MCF 10A (cell line): ENCODE measurements around the gene P4HA2. TPM values are rescaled to one million over a fixed set of nuclear protein-coding genes. Genes with fewer than 3 reads are reported as not detected.

Experiments
- BruUV-seq: library from RNA; stranded (reverse); fragments of 400-500 nt; replicated peaks from 2 replicates; lab custom pipeline; 2021; lab: Mats Ljungman, UMichigan
- CTCF ChIA-PET: fragments of 300-600 bp; sonication (Branson Sonifier 250); formaldehyde crosslinking; extraction: SDS; loops from one replicate; lab custom pipeline; 2021; ENCODE audit warnings: antibody characterized with exemption, inconsistent platforms; lab: Yijun Ruan, JAX
- POLR2A ChIA-PET: fragments of 300-600, 350-650 bp; sonication (Branson Sonifier 250); formaldehyde crosslinking; extraction: SDS; loops from one replicate; lab custom pipeline; 2020; ENCODE audit warnings: antibody characterized with exemption, inconsistent platforms; lab: Yijun Ruan, JAX
- DNase-seq: peaks from one replicate; pipeline ENCODE4 v3.0.0-alpha.2; 2018; ENCODE audit not compliant: unreplicated experiment
- H3K27ac Mint-ChIP-seq: one replicate; pipeline ENCODE4 v1.8.0; 2022; ENCODE audit warnings: mild to moderate bottlenecking, low read depth, mixed read lengths; ENCODE audit not compliant: unreplicated experiment
- H3K27me3 Mint-ChIP-seq: one replicate; pipeline ENCODE4 v1.8.0; 2022; ENCODE audit warnings: mixed read lengths; ENCODE audit not compliant: insufficient read depth, unreplicated experiment
- H3K36me3 Mint-ChIP-seq: one replicate; pipeline ENCODE4 v1.8.0; 2022; ENCODE audit warnings: mild to moderate bottlenecking, moderate library complexity, mixed read lengths; ENCODE audit not compliant: insufficient read depth, unreplicated experiment
- H3K4me1 Mint-ChIP-seq: one replicate; pipeline ENCODE4 v1.8.0; 2022; ENCODE audit warnings: mixed read lengths; ENCODE audit not compliant: insufficient read depth, unreplicated experiment
- H3K4me3 Mint-ChIP-seq: one replicate; pipeline ENCODE4 v1.8.0; 2022; ENCODE audit warnings: mild to moderate bottlenecking, moderate library complexity, mixed read lengths; ENCODE audit not compliant: unreplicated experiment
- H3K9me3 Mint-ChIP-seq: one replicate; pipeline ENCODE4 v1.8.0; 2022; ENCODE audit warnings: mixed read lengths; ENCODE audit not compliant: unreplicated experiment
- CTCF ChIP-seq: fragments of 200-600 bp; IDR thresholded peaks from one replicate; pipeline ENCODE4 v1.8.0; 2022; ENCODE audit warnings: antibody characterized with exemption, mild to moderate bottlenecking; ENCODE audit not compliant: unreplicated experiment
- intact Hi-C: fragments of 100-400 bp; cut with micrococcal nuclease; formaldehyde crosslinking; loops from 2 replicates; pipeline ENCODE4 v1.14.1; 2022
- total RNA-seq: library from RNA; stranded (reverse); gene quantifications from 2 replicates; pipeline ENCODE4 v1.2.3, GENCODE V29; 2022

The P4HA2 gene
- total RNA-seq, 1 experiment from 2014 or later = 53.1 TPM

DNA sequence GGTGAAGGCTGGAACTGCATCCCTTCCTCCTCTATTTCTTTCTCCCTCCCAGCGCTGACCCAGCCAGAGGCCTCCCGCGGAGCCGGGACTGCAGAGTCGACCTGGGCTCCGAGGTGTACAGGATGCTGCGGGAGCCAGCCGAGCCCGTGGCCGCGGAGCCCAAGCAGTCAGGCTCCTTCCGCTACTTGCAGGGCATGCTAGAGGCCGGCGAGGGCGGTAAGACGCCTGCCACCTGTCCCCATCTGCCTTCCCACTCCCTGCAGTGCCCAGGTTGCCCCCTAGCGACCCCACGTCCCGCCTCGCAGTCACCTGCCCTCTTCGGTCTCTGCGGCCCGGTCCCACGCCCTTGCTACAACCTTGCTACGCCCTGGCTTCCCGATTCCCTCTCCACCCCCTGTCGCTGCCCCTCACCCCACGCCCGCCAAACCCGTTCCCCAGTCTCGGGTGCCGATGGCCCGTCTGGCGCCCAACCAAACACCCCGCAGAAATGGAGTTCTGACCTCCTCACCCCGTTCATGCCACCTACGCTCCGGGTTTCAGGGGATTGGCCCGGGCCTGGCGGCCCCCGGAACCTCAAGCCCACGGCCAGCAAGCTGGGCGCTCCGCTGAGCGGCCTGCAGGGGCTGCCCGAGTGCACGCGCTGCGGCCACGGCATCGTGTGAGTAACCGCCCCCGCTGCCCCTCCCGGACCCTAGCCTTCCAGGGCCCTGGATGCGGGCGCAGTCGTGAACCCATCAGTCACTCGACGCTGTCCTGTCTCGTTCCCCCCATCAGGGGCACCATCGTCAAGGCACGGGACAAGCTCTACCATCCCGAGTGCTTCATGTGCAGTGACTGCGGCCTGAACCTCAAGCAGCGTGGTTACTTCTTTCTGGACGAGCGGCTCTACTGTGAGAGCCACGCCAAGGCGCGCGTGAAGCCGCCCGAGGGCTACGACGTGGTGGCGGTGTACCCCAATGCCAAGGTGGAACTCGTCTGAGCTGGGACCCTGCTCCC, 43.9 kb upstream of the P4HA2 start:
- no peak overlapping the region for H3K4me3 Mint-ChIP-seq
- H3K27me3 Mint-ChIP-seq = no peaks in the 10 kb centered on the region
- BruUV-seq = TSS peak; percentile 38
- peaks cover 7% of the 10 kb centered on the region for H3K4me1 Mint-ChIP-seq
- H3K9me3 Mint-ChIP-seq = no peaks in the 10 kb centered on the region
- ChIA-PET POLR2A (interaction anchor here (0.5 to 1.9 kb wide), 5 partner anchors 12 to 162 kb away, joined by 3 to 13 read pairs (median 3); partner anchors contain the start of gene SLC22A4), CTCF (interaction anchor here (0.6 to 5.4 kb wide), 38 partner anchors 10 to 870 kb away, joined by 3 to 38 read pairs (median 4); partner anchors contain the start of genes PDLIM4 and SLC22A4)
- H3K27ac Mint-ChIP-seq = no peak overlapping the region
- TF ChIP-seq CTCF = no peak
- intact Hi-C loops = loop anchor here (1.0 to 2.0 kb wide), 3 partner anchors 33 to 207 kb away; no protein-coding TSS in a partner anchor
- no peak for DNase-seq
- peaks cover 57% of the 10 kb centered on the region for H3K36me3 Mint-ChIP-seq

DNA sequence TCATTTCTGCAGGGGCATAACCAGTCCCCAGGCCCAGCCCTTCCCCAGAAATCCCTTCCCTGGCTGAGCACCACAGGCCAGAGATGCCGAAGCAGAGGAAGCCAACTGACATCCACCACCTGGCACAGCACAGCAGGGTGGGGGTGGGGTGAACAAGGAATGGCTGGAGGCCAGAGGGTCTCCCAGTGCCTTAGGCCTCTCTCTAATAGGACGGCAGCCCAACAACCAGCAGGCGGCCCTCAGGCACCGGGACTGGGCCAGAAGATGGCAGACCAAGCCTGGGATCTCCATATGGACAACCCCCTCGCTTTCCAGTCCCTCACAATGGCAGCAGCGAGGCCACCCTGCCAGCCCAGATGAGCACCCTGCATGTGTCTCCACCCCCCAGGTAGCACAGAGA, 43.1 kb upstream of the P4HA2 start:
- Mint-ChIP-seq H3K4me1 (peaks cover 16% of the 10 kb centered on the region), H3K27me3 (no peaks in the 10 kb centered on the region), H3K9me3 (no peaks in the 10 kb centered on the region), H3K27ac (no peak overlapping the region), H3K4me3 (no peak overlapping the region), H3K36me3 (peaks cover 57% of the 10 kb centered on the region)
- BruUV-seq = no TSS peak
- POLR2A ChIA-PET = interaction anchor here (0.7 kb wide), 1 partner anchor 44 kb away, joined by 3 read pairs; no protein-coding TSS in a partner anchor
- no peak for TF ChIP-seq CTCF
- intact Hi-C loops = no loop called here
- CTCF ChIA-PET = interaction anchor here (0.7 to 1.7 kb wide), 2 partner anchors 27 to 32 kb away, joined by 3 to 6 read pairs; no protein-coding TSS in a partner anchor
- DNase-seq = no peak

DNA sequence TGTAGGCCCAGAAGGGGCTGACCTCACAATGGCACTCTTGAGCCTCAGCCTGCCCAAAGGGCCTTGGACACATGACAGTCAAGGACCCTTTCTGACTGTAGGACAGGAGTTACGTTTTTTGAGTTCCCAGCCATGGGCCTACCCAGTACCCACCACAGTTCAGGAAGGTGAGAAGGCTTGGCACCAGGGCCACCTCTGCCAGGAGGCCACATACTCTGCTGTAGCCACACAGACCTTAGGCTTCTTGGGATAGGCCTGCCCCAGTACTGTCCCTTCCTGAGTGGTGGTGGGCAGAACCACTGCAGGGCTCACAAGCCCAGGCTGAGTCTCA, 42.6 kb upstream of the P4HA2 start:
- no peak for DNase-seq
- H3K4me3 Mint-ChIP-seq = no peak overlapping the region
- BruUV-seq = no TSS peak
- peaks cover 54% of the 10 kb centered on the region for H3K36me3 Mint-ChIP-seq
- ChIA-PET CTCF (interaction anchor here (1.7 kb wide), 1 partner anchor 32 kb away, joined by 6 read pairs; no protein-coding TSS in a partner anchor), POLR2A (no interaction called here)
- no peak overlapping the region for H3K27ac Mint-ChIP-seq
- intact Hi-C loops = no loop called here
- H3K4me1 Mint-ChIP-seq = peaks cover 20% of the 10 kb centered on the region
- no peaks in the 10 kb centered on the region for H3K27me3 Mint-ChIP-seq
- no peak for TF ChIP-seq CTCF
- no peaks in the 10 kb centered on the region for H3K9me3 Mint-ChIP-seq
